Measurements from ENCODE around the gene MBTPS1.

DNA sequence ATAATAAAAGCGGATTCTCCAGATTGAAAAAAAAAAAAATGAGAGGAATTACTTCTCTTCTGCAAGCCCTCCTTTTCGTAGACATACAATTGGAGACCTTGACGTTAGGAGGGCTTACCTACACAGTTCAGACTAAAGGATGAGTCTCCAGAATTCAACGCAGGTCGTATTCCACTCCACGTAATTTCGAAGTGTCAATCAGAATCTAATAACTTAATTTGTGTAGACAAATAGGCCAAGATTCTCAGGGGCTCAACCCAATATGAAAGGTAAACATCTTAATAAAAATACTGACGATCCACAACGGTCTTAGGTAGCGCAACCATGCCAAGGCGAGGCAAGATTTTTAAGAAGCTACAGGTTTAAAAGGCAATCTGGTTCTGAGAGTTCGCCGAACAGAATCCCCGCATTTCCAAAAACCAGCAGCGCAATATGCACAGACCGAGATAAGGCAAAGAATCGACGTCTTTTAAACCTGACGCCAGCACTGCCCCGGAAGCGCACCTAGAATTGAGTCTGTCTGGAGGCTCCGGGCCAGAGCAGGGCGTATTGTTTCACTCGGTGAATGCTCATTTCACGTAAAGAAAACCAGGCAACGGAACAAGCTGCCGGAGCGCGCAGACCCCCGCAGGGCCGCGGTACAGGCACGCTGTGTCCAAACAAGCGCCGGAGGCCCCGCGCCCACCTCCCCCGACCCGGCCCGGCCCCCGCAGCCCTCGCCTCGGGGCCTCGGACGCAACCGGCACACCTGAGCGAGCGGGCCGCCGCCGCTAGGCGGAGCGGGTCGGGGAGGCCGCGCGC, 623 bp downstream of the MBTPS1 start:
- no peak for TF ChIP-seq POLR2AphosphoS5 (IDR thresholded peaks at IDR 0.05)
- TF ChIP-seq, protein P1, sequence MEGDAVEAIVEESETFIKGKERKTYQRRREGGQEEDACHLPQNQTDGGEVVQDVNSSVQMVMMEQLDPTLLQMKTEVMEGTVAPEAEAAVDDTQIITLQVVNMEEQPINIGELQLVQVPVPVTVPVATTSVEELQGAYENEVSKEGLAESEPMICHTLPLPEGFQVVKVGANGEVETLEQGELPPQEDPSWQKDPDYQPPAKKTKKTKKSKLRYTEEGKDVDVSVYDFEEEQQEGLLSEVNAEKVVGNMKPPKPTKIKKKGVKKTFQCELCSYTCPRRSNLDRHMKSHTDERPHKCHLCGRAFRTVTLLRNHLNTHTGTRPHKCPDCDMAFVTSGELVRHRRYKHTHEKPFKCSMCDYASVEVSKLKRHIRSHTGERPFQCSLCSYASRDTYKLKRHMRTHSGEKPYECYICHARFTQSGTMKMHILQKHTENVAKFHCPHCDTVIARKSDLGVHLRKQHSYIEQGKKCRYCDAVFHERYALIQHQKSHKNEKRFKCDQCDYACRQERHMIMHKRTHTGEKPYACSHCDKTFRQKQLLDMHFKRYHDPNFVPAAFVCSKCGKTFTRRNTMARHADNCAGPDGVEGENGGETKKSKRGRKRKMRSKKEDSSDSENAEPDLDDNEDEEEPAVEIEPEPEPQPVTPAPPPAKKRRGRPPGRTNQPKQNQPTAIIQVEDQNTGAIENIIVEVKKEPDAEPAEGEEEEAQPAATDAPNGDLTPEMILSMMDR (IDR thresholded peaks at IDR 0.05), result peak in 3 of 7 experiments; percentile 7 to 56 (median 15)
- TF ChIP-seq EP300 (IDR thresholded peaks at IDR 0.05), result no peak
- no peak for TF ChIP-seq POLR2A (IDR thresholded peaks at IDR 0.05)

Measured in stomach (tissue), 4 donors.